NCI-H2081 (cell line): ENCODE measurements around the gene BOK.
"Not testable (repeated sequence)": the region's sequence is repeated elsewhere in the genome, so short reads cannot be mapped to it uniquely, and the experiment has no call there.

Experiments
- DNase-seq, 2 experiments: peaks; one replicate each; lab custom pipeline; 2025; lab: John Stamatoyannopoulos, UW

BOK gene

DNA sequence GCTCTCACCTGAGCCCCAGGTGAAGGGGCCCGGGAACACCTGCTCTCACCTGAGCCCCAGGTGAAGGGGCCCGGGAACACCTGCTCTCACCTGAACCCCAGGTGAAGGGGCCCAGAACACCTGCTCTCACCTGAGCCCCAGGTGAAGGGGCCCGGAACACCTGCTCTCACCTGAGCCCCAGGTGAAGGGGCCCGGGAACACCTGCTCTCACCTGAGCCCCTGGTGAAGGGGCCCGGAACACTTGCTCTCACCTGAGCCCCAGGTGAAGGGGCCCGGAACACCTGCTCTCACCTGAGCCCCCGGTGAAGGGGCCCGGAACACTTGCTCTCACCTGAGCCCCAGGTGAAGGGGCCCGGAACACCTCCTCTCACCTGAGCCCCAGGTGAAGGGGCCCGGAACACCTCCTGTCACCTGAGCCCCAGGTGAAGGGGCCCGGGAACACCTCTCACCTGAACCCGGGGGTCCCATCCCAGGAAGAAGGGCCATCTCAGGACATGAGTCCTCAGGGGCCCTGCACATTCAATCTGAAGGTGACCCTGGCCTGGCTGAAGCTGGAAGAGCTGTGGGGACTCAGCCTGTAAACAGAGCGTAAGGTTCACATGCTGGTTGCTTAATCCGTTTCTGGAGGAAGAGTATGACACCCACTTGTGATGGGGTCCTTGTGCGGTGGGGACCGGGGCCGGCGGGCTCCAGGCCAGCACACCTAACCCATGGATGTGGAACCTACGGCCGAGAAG, 14.5 kb downstream of the BOK start:
- not testable (repeated sequence) for DNase-seq

DNA sequence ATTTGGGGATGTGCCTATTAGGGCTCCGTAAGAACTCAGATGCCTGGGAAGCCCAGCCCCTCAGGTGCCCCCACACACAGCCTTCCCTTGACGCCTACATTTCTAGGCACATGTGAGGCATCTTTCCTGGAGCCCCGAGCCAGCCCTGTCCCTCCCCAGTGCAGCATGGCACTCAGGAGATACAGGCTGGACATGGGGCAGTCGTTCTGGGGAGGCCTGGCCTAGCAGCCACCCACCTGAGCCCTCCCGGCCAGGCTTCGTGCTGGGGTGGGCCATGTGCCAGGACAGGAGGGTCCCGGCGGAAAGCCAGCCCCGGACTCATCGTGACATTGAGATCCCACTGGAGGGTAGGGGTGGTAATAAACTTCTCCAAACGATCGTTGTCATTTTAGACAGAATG, 15.2 kb downstream of the BOK start:
- no peak for DNase-seq

- DNase-seq, result no peak
These were observed 16.5 kb downstream of the BOK start for GRCh38 chr2:241574911-241575623.

GRCh38 chr2:241575624-241576292, 17.2 kb downstream of the BOK start:
- DNase-seq, result no peak

GRCh38 chr2:241576293-241576654, 17.7 kb downstream of the BOK start:
- no peak for DNase-seq

- DNase-seq, result no peak
These were observed 19.0 kb downstream of the BOK start for GRCh38 chr2:241577413-241578122.

GRCh38 chr2:241579281-241579680, 20.7 kb downstream of the BOK start:
- no peak for DNase-seq

GRCh38 chr2:241582328-241582727, 23.8 kb downstream of the BOK start:
- DNase-seq, result no peak

DNA sequence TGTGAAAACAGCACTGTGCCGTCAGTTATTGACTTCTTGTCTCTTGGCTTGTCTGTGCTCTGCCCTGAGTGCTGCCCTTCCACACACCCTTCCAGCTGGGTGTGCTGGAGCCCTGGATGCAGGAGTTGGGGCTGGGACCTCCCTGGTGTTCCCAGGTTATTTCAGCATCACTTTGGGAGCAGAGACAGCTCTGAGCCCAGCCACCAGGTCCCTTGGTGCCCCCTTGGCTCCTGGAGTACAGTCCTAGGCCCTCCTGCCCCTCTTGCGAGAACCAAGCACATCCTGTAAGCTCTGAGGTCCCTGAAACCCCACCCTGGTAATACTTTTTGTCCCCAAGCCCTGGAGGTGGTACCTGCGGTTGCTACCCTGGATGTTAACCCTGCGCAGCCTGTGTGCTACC, 24.3 kb downstream of the BOK start:
- DNase-seq, result no peak

- no peak for DNase-seq
These were observed 25.9 kb downstream of the BOK start for GRCh38 chr2:241584436-241584835.

GRCh38 chr2:241586564-241587264, 28.2 kb downstream of the BOK start:
- DNase-seq, result no peak

GRCh38 chr2:241589863-241590262, 31.3 kb downstream of the BOK start:
- DNase-seq, result not testable (repeated sequence)

DNA sequence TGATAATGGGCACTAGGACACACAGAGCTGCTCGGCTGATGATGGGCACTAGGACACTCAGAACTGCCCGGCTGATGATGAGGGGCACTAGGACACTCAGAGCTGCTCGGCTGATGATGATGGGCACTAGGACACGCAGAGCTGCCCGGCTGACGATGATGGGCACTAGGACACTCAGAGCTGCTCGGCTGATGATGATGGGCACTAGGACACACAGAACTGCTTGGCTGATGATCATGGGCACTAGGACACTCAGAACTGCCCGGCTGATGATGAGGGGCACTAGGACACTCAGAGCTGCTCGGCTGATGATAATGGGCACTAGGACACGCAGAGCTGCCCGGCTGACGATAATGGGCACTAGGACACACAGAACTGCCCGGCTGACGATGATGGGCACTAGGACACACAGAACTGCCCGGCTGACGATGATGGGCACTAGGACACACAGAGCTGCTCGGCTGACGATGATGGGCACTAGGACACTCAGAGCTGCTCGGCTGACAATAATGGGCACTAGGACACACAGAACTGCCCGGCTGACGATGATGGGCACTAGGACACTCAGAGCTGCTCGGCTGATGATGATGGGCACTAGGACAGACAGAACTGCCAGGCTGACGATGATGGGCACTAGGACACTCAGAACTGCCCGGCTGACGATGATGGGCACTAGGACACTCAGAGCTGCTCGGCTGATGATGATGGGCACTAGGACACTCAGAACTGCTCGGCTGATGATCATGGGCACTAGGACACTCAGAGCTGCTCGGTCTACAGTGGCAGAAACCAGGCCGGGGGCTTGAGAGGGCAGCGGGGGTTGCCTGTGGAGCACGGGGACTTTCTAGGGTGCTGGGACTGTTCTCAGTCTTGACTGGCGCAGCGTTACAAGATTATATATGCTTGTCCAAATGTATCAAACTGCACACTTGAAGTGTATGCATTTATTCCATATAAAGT, 32.2 kb downstream of the BOK start:
- DNase-seq, result not testable (repeated sequence)

DNA sequence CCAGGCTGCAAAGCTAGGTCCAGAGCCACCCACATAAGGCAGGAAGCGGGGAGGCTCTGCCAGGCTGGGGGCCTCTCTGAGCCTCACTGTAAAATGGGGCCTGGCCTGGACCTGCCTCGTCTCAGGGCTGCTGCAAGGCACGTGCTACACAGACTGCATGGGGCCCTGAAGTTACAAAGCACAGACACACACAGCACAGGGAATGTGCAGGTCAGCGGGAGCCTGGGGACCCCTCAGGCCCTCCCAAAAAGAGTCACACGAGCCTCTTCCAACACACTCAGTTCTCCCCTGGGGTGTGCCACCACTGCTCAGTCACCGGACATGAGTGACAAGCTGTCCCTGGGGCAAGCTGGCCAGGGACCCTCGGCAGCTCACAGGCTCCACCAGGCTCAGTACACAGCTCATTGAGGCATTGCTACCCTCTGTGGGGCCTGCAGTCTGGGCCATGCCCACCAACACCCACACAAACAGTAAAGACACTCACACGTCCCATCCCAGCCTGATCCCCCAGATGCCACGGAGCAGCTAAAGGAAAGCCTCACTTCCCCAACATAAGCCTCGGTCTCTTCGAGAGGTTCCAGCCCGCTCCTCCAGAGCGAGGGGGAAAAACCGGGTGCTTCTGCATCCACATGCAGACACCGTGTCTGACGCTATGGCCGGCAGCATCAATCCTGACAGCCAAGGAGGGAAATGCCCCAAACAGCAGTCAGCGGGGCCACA, 33.7 kb downstream of the BOK start:
- DNase-seq, result no peak

GRCh38 chr2:241593271-241593670, 34.7 kb downstream of the BOK start:
- DNase-seq, result no peak

DNA sequence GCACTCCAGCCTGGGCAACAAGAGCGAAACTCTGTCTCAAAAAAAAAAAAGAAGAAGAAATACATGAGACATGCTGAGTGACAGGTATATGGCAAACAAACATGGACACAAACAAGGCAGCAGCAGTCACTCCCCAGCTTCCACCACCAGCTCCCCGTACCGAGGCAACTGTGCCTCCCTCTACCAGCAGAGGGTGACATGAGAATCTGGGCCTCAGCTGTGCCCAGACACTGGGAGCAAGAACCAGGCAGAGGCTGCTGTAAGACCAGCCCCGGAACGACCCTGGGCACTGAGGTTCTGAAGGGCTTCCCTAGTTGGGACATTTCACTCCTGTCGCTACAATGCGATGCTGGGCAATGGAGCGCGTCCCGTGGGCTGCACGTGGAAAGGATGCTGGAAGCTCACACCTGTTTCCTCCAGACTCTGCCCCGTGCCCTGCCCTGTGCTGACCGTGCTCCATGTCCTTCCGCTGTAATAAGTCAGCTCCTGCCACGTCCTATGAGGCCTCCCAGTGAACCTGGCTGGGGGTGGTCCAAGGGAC, 37.1 kb downstream of the BOK start:
- DNase-seq, result no peak

- DNase-seq, result no peak
These were observed 39.0 kb downstream of the BOK start for GRCh38 chr2:241597561-241597960.

DNA sequence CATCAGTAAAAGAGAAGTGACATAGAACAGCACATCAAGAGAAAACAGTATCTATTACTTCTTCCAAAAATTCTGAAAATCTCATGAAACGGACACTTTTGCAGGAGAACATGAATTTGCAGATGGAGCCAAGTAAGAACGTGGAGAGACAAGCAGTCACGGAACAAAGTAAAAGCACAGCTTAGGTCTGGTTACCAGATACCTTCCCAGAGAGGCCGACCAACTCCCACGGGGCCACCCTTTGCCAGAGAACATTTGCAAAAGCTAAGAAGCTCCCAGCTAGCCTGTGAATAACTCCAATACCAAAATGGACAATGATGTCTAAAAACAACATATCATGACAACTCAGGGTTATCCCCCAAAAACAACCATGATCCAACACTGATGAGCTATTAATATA, 39.5 kb downstream of the BOK start:
- no peak for DNase-seq

DNA sequence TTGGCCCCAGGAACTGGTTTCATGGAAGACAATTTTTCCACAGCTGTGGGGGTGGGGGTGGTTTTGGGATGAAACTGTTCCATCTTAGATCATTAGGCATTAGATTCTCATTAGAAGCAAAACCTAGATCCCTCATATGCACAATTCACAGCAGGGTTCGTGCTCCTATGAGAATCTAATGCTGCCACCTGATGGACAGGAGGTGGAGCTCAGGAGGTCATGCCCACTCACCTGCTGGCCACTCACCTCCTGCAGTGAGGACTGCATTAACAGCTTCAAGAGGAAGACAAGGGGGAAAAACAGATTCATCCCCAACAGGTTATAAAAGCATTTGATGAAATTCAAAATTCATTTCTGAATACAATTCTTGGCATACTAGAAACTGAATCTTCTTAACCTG, 39.9 kb downstream of the BOK start:
- DNase-seq, result peak in 1 of 2 experiments; percentile 33

- no peak for DNase-seq
These were observed 41.1 kb downstream of the BOK start for GRCh38 chr2:241599615-241600014.
